ENCODE measurements around the gene DRAXIN.

GRCh38 chr1:11748294-11749202, 57.0 kb downstream of the DRAXIN start:
- TF ChIP-seq CTCF (IDR thresholded peaks at IDR 0.05) (no peak), POLR2A (IDR thresholded peaks at IDR 0.05) (no peak)

Measured in heart left ventricle (tissue), 13 donors.